GM12878 (cell line): ENCODE results near the gene SCARB2. TPM values are rescaled to one million over a fixed set of nuclear protein-coding genes. Genes with fewer than 3 reads are reported as not detected.

Experiments used
- ATAC-seq: fragments of 200-7000 bp; cut with Tn5 transposase; 3 replicates; pipeline ENCODE4 v1.9.1; 2020; ENCODE audit warnings: mild to moderate bottlenecking, moderate library complexity
- BruUV-seq: library from RNA; stranded (reverse); fragments of 400-500 nt; replicated peaks from 2 replicates; lab custom pipeline; 2021; lab: Mats Ljungman, UMichigan
- CTCF ChIA-PET: fragments of 300-600 bp; sonication (Branson Sonifier 250); formaldehyde crosslinking; extraction: SDS; loops from one replicate; lab custom pipeline; 2021; ENCODE audit warnings: inconsistent platforms; lab: Yijun Ruan, JAX
- POLR2A ChIA-PET: fragments of 350-600 bp; formaldehyde crosslinking; extraction: SDS; loops from one replicate; lab custom pipeline; 2021; ENCODE audit warnings: inconsistent platforms; lab: Charles Lee
- RAD21 ChIA-PET: fragments of 300-600 bp; sonication (Branson Sonifier 250); formaldehyde crosslinking; loops from one replicate; lab custom pipeline; 2023; ENCODE audit warnings: antibody characterized with exemption; ENCODE audit not compliant: unreplicated experiment; lab: Charles Lee
- SMC1A ChIA-PET: fragments of 300-600 bp; sonication (Branson Sonifier 250); formaldehyde crosslinking; loops from one replicate; lab custom pipeline; 2023; ENCODE audit not compliant: unreplicated experiment, uncharacterized antibody; lab: Charles Lee
- DNase-seq: peaks from one replicate; pipeline ENCODE4 v3.0.0-alpha.2; 2011; ENCODE audit warnings: low read depth, low spot score
- FAIRE-seq: peaks from 3 replicates; lab custom pipeline; 2011; peaks lifted over from hg19 to GRCh38; lab: Jason Lieb, UNC
- H2AFZ ChIP-seq: 2 replicates; pipeline ENCODE4 v1.6.0; 2011; ENCODE audit warnings: low read depth, low read length, control low read depth; ENCODE audit not compliant: control insufficient read depth
- H3K27ac ChIP-seq: 2 replicates; pipeline ENCODE4 v1.5.1; 2011; ENCODE audit warnings: control low read depth; ENCODE audit not compliant: control insufficient read depth, insufficient read depth
- H3K27me3 ChIP-seq, 2 experiments: replicated peaks in 1 of 2; 2 replicates each; pipeline versions ENCODE4 v1.6.0 to v1.6.1; 2011; ENCODE audit warnings: low read length in 1 of 2; ENCODE audit not compliant: control insufficient read depth in 2 of 2, insufficient read depth in 2 of 2
- H3K36me3 ChIP-seq, 2 experiments: 2 replicates each; pipeline ENCODE4 v1.5.1; 2011; ENCODE audit warnings: low read length in 1 of 2; ENCODE audit not compliant: control insufficient read depth in 2 of 2, insufficient read depth in 2 of 2
- H3K4me1 ChIP-seq: 2 replicates; pipeline ENCODE4 v1.6.1; 2011; ENCODE audit warnings: mild to moderate bottlenecking, low read length, moderate library complexity, mixed read lengths; ENCODE audit not compliant: control insufficient read depth, insufficient read depth
- H3K4me2 ChIP-seq: 2 replicates; pipeline ENCODE4 v1.6.0; 2011; ENCODE audit warnings: control low read depth; ENCODE audit not compliant: control insufficient read depth, insufficient read depth
- H3K4me3 ChIP-seq: fragments of 200-600 bp; sonication (generic); 2 replicates; pipeline ENCODE4 v1.5.1; 2016
- H3K79me2 ChIP-seq: 2 replicates; pipeline ENCODE4 v1.6.0; 2011; ENCODE audit warnings: low read length; ENCODE audit not compliant: control insufficient read depth, insufficient read depth
- H3K9ac ChIP-seq: 2 replicates; pipeline ENCODE4 v1.8.0; 2011; ENCODE audit warnings: low read length, control low read depth, mixed read lengths; ENCODE audit not compliant: control insufficient read depth, insufficient read depth
- H3K9me3 ChIP-seq: replicated peaks from 3 replicates; pipeline ENCODE4 v1.5.1; 2011; ENCODE audit warnings: mild to moderate bottlenecking, low read length; ENCODE audit not compliant: control insufficient read depth, insufficient read depth
- H4K20me1 ChIP-seq: 2 replicates; pipeline ENCODE4 v1.6.0; 2011; ENCODE audit not compliant: control insufficient read depth, insufficient read depth
- CBX3 ChIP-seq: fragments of 200-600 bp; sonication (generic); IDR thresholded peaks from 2 replicates; pipeline ENCODE4 v1.6.1; 2016; ENCODE audit warnings: low read depth, borderline replicate concordance
- DPF2 ChIP-seq: fragments of 450-650 bp; IDR thresholded peaks from 2 replicates; pipeline ENCODE4 v1.6.1; 2017; ENCODE audit warnings: mild to moderate bottlenecking
- GABPA ChIP-seq: IDR thresholded peaks from 2 replicates; pipeline ENCODE4 v1.6.1; 2014; ENCODE audit warnings: antibody characterized with exemption, low read depth, mild to moderate bottlenecking, inconsistent platforms
- GATAD2B ChIP-seq: fragments of 450-650 bp; conservative IDR thresholded peaks from 2 replicates; pipeline ENCODE4 v1.6.1; 2017; ENCODE audit warnings: low read depth, mild to moderate bottlenecking, moderate library complexity
- HDAC2 ChIP-seq: fragments of 200-600 bp; sonication (generic); IDR thresholded peaks from 2 replicates; pipeline ENCODE4 v1.6.1; 2017
- HDAC6 ChIP-seq: fragments of 200-600 bp; sonication (generic); IDR thresholded peaks from one replicate; pipeline ENCODE4 v1.8.0; 2017; ENCODE audit warnings: antibody characterized with exemption; ENCODE audit not compliant: unreplicated experiment
- MAX ChIP-seq: IDR thresholded peaks from 2 replicates; pipeline ENCODE4 v1.6.1; 2012; ENCODE audit warnings: low read depth, low read length, improper control_type of control experiment
- MLLT1 ChIP-seq: fragments of 450-650 bp; IDR thresholded peaks from 2 replicates; pipeline ENCODE4 v1.6.1; 2016; ENCODE audit warnings: mild to moderate bottlenecking
- NR2C1 ChIP-seq: fragments of 450-650 bp; IDR thresholded peaks from 2 replicates; pipeline ENCODE4 v1.6.1; 2017; ENCODE audit warnings: antibody characterized with exemption, mild to moderate bottlenecking, moderate library complexity
- PAX5 ChIP-seq: IDR thresholded peaks from 2 replicates; pipeline ENCODE4 v1.6.1; 2011; ENCODE audit warnings: low read depth, low read length, borderline replicate concordance
- POU2F2 ChIP-seq: IDR thresholded peaks from 3 replicates; pipeline ENCODE4 v1.6.1; 2011; ENCODE audit warnings: low read depth, mild to moderate bottlenecking, low read length, borderline replicate concordance
- STAT3 ChIP-seq: IDR thresholded peaks from 2 replicates; pipeline ENCODE4 v1.6.1; 2011; ENCODE audit warnings: low read depth, low read length, improper control_type of control experiment
- ZNF217 ChIP-seq: fragments of 450-650 bp; IDR thresholded peaks from 2 replicates; pipeline ENCODE4 v1.6.1; 2017; ENCODE audit warnings: antibody characterized with exemption, mild to moderate bottlenecking
- ZSCAN29 ChIP-seq: fragments of 450-650 bp; IDR thresholded peaks from 2 replicates; pipeline ENCODE4 v1.6.1; 2017; ENCODE audit warnings: mild to moderate bottlenecking, moderate library complexity
- WGBS: methylation state at CpG from one replicate; pipeline ENCODE4 v1.1.6; 2016; ENCODE audit warnings: low lambda C conversion rate; ENCODE audit not compliant: insufficient replicate concordance, insufficient coverage; ENCODE audit errors: missing lambda C conversion rate; 5-methylcytosine and 5-hydroxymethylcytosine counted together
- in situ Hi-C: fragments of 300-500 bp; cut with MboI; formaldehyde crosslinking; loops from 9 replicates; pipeline ENCODE4 v1.14.3; 2018; ENCODE audit warnings: mixed read lengths
- intact Hi-C: fragments of 100-400 bp; cut with micrococcal nuclease; formaldehyde crosslinking; loops from one replicate; pipeline ENCODE4 v1.14.2; 2022; ENCODE audit not compliant: unreplicated experiment
- polyA plus RNA-seq, 11 experiments: library from polyadenylated mRNA; depleted of rRNA in 4 of 11; unstranded in 6 of 11; stranded (reverse) in 5 of 11; fragments of >200 nt; fragmentation: Nextera tagmentation in 4 of 11; fragmentation: Illumina TruSeq in 1 of 11; extraction: Ambion mirVana in 4 of 11; extraction: Trizol in 1 of 11; gene quantifications; 1 replicate in 1 of 11; 2 replicates in 10 of 11; pipeline versions ENCODE4 v1.2.1 to v1.2.3, GENCODE V29; 2011 to 2016; ENCODE audit warnings: inconsistent platforms in 2 of 11, missing spikeins in 2 of 11, low read depth in 1 of 11
- total RNA-seq, 4 experiments: library from RNA; depleted of rRNA in 3 of 4; stranded (reverse); fragments of >200 nt in 3 of 4; fragmentation: Illumina TruSeq in 1 of 4; extraction: Trizol in 1 of 4; gene quantifications; 2 replicates each; pipeline versions ENCODE4 v1.2.1 to v1.2.3, GENCODE V29; 2013 to 2021
- TF ChIP-seq, protein P1 (sequence below): IDR thresholded peaks from 2 replicates; pipeline ENCODE4 v1.6.1; 2012; ENCODE audit warnings: mild to moderate bottlenecking, low read depth, low read length

The SCARB2 gene
- total and polyA plus RNA-seq, 10 of the 15 experiments (the other 5 are each of a cell fraction or from before 2014, with no cell fraction given), result 2.1 to 11.7 (median 9.5) TPM

- Histone ChIP-seq H3K4me1 (peaks cover 3% of the 10 kb centered on the region; the same call in 1 of the 2 replicates), H3K9ac (no peak overlapping the region), H2AFZ (no peak overlapping the region), H4K20me1 (no peaks in the 10 kb centered on the region), H3K27ac (no peak overlapping the region), H3K4me2 (no peak overlapping the region), H3K79me2 (no peaks in the 10 kb centered on the region), H3K36me3 (no peaks in the 10 kb centered on the region), H3K4me3 (no peak overlapping the region), H3K9me3 (no peaks in the 10 kb centered on the region), H3K27me3 (no peaks in the 10 kb centered on the region; a peak in 1 of 4 replicates)
- DNase-seq, result no peak
- 20% methylated on average over 7 of the region's 7 CpGs for WGBS
- ATAC-seq, result no peak
- TF ChIP-seq ZSCAN29 (no peak), HDAC2 (no peak), PAX5 (no peak), CBX3 (no peak), ZNF217 (no peak), NR2C1 (no peak), MLLT1 (no peak), MAX (no peak), GABPA (no peak), GATAD2B (no peak), STAT3 (no peak), HDAC6 (no peak), POU2F2 (no peak), DPF2 (no peak)
- TF ChIP-seq, protein P1, sequence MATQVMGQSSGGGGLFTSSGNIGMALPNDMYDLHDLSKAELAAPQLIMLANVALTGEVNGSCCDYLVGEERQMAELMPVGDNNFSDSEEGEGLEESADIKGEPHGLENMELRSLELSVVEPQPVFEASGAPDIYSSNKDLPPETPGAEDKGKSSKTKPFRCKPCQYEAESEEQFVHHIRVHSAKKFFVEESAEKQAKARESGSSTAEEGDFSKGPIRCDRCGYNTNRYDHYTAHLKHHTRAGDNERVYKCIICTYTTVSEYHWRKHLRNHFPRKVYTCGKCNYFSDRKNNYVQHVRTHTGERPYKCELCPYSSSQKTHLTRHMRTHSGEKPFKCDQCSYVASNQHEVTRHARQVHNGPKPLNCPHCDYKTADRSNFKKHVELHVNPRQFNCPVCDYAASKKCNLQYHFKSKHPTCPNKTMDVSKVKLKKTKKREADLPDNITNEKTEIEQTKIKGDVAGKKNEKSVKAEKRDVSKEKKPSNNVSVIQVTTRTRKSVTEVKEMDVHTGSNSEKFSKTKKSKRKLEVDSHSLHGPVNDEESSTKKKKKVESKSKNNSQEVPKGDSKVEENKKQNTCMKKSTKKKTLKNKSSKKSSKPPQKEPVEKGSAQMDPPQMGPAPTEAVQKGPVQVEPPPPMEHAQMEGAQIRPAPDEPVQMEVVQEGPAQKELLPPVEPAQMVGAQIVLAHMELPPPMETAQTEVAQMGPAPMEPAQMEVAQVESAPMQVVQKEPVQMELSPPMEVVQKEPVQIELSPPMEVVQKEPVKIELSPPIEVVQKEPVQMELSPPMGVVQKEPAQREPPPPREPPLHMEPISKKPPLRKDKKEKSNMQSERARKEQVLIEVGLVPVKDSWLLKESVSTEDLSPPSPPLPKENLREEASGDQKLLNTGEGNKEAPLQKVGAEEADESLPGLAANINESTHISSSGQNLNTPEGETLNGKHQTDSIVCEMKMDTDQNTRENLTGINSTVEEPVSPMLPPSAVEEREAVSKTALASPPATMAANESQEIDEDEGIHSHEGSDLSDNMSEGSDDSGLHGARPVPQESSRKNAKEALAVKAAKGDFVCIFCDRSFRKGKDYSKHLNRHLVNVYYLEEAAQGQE, result no peak
- FAIRE-seq, result no peak
- ChIA-PET RAD21 (interaction anchor here (1.2 kb wide), 1 partner anchor 41 kb away, joined by 3 read pairs; no protein-coding TSS in a partner anchor), SMC1A (interaction anchor here (0.7 to 1.2 kb wide), 2 partner anchors 91 to 638 kb away, joined by 3 read pairs; no protein-coding TSS in a partner anchor), POLR2A (no interaction called here), CTCF (interaction anchor here (0.9 kb wide), 1 partner anchor 35 kb away, joined by 3 read pairs; no protein-coding TSS in a partner anchor)
- in situ Hi-C loops, result no loop called here
- BruUV-seq, result no TSS peak
- intact Hi-C loops, result no loop called here
These were observed 5.9 kb upstream of the SCARB2 start for GRCh38 chr4:76219299-76220055.
